Measurements from ENCODE around the gene ADAM33.
A peak's percentile ranks its signal among the peaks of the same experiment; 100 is the strongest.

ADAM33 gene

GRCh38 chr20:3714092-3714491 lies 32.3 kb upstream of the ADAM33 start:
- Histone ChIP-seq H3K27ac (no peak overlapping the region), H3K9me3 (ENCODE audit: control insufficient read depth, low read length) (no peaks in the 10 kb centered on the region), H3K4me1 (peaks cover 7% of the 10 kb centered on the region), H2AFZ (no peak overlapping the region), H3K4me3 (ENCODE audit: low read depth, low read length) (no peak overlapping the region), H3K27me3 (ENCODE audit: control insufficient read depth, insufficient read depth, low read length) (no peaks in the 10 kb centered on the region), H3K9ac (no peak overlapping the region), H3K4me2 (ENCODE audit: low read length) (no peak overlapping the region), H3K79me2 (no peaks in the 10 kb centered on the region), H3K36me3 (ENCODE audit: control insufficient read depth, insufficient read depth, low read length) (no peaks in the 10 kb centered on the region)
- TF ChIP-seq, protein P1, sequence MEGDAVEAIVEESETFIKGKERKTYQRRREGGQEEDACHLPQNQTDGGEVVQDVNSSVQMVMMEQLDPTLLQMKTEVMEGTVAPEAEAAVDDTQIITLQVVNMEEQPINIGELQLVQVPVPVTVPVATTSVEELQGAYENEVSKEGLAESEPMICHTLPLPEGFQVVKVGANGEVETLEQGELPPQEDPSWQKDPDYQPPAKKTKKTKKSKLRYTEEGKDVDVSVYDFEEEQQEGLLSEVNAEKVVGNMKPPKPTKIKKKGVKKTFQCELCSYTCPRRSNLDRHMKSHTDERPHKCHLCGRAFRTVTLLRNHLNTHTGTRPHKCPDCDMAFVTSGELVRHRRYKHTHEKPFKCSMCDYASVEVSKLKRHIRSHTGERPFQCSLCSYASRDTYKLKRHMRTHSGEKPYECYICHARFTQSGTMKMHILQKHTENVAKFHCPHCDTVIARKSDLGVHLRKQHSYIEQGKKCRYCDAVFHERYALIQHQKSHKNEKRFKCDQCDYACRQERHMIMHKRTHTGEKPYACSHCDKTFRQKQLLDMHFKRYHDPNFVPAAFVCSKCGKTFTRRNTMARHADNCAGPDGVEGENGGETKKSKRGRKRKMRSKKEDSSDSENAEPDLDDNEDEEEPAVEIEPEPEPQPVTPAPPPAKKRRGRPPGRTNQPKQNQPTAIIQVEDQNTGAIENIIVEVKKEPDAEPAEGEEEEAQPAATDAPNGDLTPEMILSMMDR (IDR thresholded peaks at IDR 0.05) = no peak

- Histone ChIP-seq H3K27ac (no peak within 1 kb of the TSS), H3K9ac (no peak within 1 kb of the TSS), H2AFZ (no peak within 1 kb of the TSS), H3K27me3 (ENCODE audit: control insufficient read depth, insufficient read depth, low read length) (no peaks in the 10 kb centered on the region), H3K4me1 (no peaks in the 10 kb centered on the region), H3K36me3 (ENCODE audit: control insufficient read depth, insufficient read depth, low read length) (no peaks in the 10 kb centered on the region), H3K4me2 (ENCODE audit: low read length) (no peak within 1 kb of the TSS), H3K79me2 (no peaks in the 10 kb centered on the region), H3K9me3 (ENCODE audit: control insufficient read depth, low read length) (no peaks in the 10 kb centered on the region), H3K4me3 (ENCODE audit: low read depth, low read length) (no peak within 1 kb of the TSS)
- TF ChIP-seq, protein P1 (IDR thresholded peaks at IDR 0.05) = no peak
Measured at GRCh38 chr20:3712279-3712873, 30.6 kb upstream of the ADAM33 start, which contains the start of gene SIGLEC1. Gene SIGLEC1, minus strand, starts transcription at chr20:3712600. Its CDS starts 5,472 bp downstream, at chr20:3707128.

DNA sequence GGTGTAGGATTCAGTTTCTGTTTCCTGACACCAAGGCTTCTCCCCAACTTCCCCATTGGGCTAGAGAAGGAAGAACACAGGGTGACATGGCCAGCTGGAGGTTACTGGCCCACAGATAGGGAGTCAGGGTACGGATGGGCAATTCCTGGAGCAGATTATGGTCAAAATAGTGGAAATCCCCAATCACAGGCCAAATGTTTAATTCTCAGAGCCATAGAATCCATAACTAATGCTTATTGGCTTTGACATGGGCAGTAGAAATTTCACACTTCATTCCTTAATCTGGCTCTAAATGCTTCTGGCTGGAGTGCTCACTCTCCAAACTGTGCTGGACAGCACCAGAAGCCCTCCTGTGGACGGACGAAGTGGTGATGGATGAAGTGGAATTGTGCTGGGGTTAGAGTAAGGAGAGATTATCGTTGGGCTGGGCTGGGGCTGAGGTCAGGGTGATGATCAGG lies 29.7 kb upstream of the ADAM33 start:
- Histone ChIP-seq H2AFZ (no peak overlapping the region), H3K9me3 (ENCODE audit: control insufficient read depth, low read length) (no peaks in the 10 kb centered on the region), H3K4me3 (ENCODE audit: low read depth, low read length) (no peak overlapping the region), H3K4me2 (ENCODE audit: low read length) (no peak overlapping the region), H3K27ac (no peak overlapping the region), H3K9ac (no peak overlapping the region), H3K79me2 (no peaks in the 10 kb centered on the region), H3K27me3 (ENCODE audit: control insufficient read depth, insufficient read depth, low read length) (no peaks in the 10 kb centered on the region), H3K4me1 (no peaks in the 10 kb centered on the region), H3K36me3 (ENCODE audit: control insufficient read depth, insufficient read depth, low read length) (no peaks in the 10 kb centered on the region)
- TF ChIP-seq, protein P1 (IDR thresholded peaks at IDR 0.05) = no peak

DNA sequence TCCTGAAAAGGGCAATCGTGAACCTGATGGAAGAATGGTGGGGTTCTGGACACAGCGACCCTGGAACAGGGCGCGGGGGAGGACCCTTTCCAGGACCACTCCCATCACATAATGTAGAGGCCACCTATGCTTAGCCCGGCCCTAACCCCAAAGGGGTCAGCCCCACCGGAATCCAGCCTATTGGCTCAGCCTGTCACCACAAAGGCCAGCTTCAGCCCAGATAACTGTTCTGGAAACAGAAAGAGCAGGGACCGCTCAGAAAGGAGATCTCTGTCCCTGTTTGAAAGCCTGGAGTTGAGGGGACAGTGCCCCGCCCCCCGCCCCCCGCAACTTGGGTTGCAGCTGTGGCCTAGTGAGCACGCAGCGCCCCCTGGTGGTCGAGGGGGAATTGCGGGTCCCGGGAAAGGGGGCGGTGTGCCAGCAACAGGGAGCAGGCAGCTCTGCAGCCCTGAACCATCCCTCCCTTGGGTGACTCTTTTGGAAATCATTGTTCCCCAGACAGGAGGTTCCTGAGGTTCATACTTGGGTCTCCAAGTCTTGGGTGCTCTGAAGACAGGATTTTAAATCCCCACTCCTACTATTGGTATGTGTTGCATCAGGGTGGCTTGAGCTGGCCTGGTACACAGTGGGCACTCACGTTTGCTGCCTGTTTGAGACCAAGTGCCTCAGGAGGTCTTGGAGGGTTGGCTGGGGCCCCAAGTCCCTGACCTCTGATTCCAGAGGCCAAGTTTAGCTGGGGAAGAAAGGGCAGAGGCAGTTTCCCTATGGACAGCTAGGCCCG lies 29.1 kb upstream of the ADAM33 start:
- TF ChIP-seq, protein P1 (IDR thresholded peaks at IDR 0.05) = peak; percentile 95
- H3K9me3 ChIP-seq (ENCODE audit: control insufficient read depth, low read length) = no peaks in the 10 kb centered on the region
- no peaks in the 10 kb centered on the region for H3K27me3 ChIP-seq (ENCODE audit: control insufficient read depth, insufficient read depth, low read length)
- no peak overlapping the region for H3K27ac ChIP-seq
- no peaks in the 10 kb centered on the region for H3K36me3 ChIP-seq (ENCODE audit: control insufficient read depth, insufficient read depth, low read length)
- no peaks in the 10 kb centered on the region for H3K79me2 ChIP-seq
- no peak overlapping the region for H3K9ac ChIP-seq
- no peak overlapping the region for H3K4me2 ChIP-seq (ENCODE audit: low read length)
- H2AFZ ChIP-seq = no peak overlapping the region
- no peak overlapping the region for H3K4me3 ChIP-seq (ENCODE audit: low read depth, low read length)
- H3K4me1 ChIP-seq = no peaks in the 10 kb centered on the region

All from parathyroid adenoma (tissue), 2 donors.